HG03354 (cell line): ENCODE data around the gene EPHB1.
"Not testable (repeated sequence)": the region's sequence is repeated elsewhere in the genome, so short reads cannot be mapped to it uniquely, and the experiment has no call there.

Source experiments
- ATAC-seq: cut with Tn5 transposase; IDR thresholded peaks from one replicate; pipeline ENCODE4 v1.9.1; 2021; ENCODE audit warnings: mild to moderate bottlenecking; ENCODE audit not compliant: unreplicated experiment, poor library complexity, severe bottlenecking

The EPHB1 gene

GRCh38 chr3:134775831-134776230, 19.2 kb upstream of the EPHB1 start:
- ATAC-seq = no peak

- no peak for ATAC-seq
Observed at GRCh38 chr3:134776518-134776917, 18.5 kb upstream of the EPHB1 start.

GRCh38 chr3:134777341-134777740, 17.7 kb upstream of the EPHB1 start:
- ATAC-seq = no peak

GRCh38 chr3:134788283-134788682, 6.8 kb upstream of the EPHB1 start:
- not testable (repeated sequence) for ATAC-seq

- no peak for ATAC-seq
Observed at GRCh38 chr3:134790065-134790464, 5.0 kb upstream of the EPHB1 start.

- ATAC-seq = no peak
Observed at GRCh38 chr3:134791992-134792391, 3.1 kb upstream of the EPHB1 start.

GRCh38 chr3:134792700-134793099, 2.4 kb upstream of the EPHB1 start:
- no peak for ATAC-seq

GRCh38 chr3:134793562-134793961, 1.5 kb upstream of the EPHB1 start:
- no peak for ATAC-seq

GRCh38 chr3:134794323-134794722, 737 bp upstream of the EPHB1 start:
- no peak for ATAC-seq

- peak; percentile 7 for ATAC-seq
Observed at GRCh38 chr3:134795746-134796280, 753 bp downstream of the EPHB1 start.

GRCh38 chr3:134796281-134797056, 1.4 kb downstream of the EPHB1 start:
- no peak for ATAC-seq

GRCh38 chr3:134797057-134797740, 2.1 kb downstream of the EPHB1 start:
- no peak for ATAC-seq

GRCh38 chr3:134797741-134798451, 2.8 kb downstream of the EPHB1 start:
- no peak for ATAC-seq

GRCh38 chr3:134798681-134799311, 3.7 kb downstream of the EPHB1 start:
- no peak for ATAC-seq

- ATAC-seq = no peak
Observed at GRCh38 chr3:134799393-134799792, 4.3 kb downstream of the EPHB1 start.

GRCh38 chr3:134801204-134801958, 6.3 kb downstream of the EPHB1 start:
- ATAC-seq = no peak

GRCh38 chr3:134802428-134803050, 7.5 kb downstream of the EPHB1 start:
- no peak for ATAC-seq

- peak; percentile 60 for ATAC-seq
Observed at GRCh38 chr3:134803051-134803505, 8.0 kb downstream of the EPHB1 start.

- ATAC-seq = no peak
Observed at GRCh38 chr3:134803652-134804051, 8.6 kb downstream of the EPHB1 start.
